Endothelial cell of umbilical vein (primary cell): ENCODE results near the gene ACTL8. TPM values are rescaled to one million over a fixed set of nuclear protein-coding genes. Genes with fewer than 3 reads are reported as not detected.

Source experiments
- BruUV-seq: library from RNA; stranded (reverse); fragments of 400-500 nt; replicated peaks from 2 replicates; lab custom pipeline; 2021; lab: Mats Ljungman, UMichigan
- CTCF ChIA-PET: fragments of 300-600, 350-600 bp; sonication (Branson Sonifier 250); formaldehyde crosslinking; loops from one replicate; lab custom pipeline; 2021; ENCODE audit warnings: antibody characterized with exemption, inconsistent platforms; lab: Charles Lee
- POLR2A ChIA-PET: fragments of 300-600, 350-600 bp; sonication (Branson Sonifier 250); formaldehyde crosslinking; loops from one replicate; lab custom pipeline; 2021; ENCODE audit warnings: antibody characterized with exemption, inconsistent platforms; lab: Charles Lee
- DNase-seq: peaks from one replicate; pipeline ENCODE4 v3.0.0-alpha.2; 2011; ENCODE audit warnings: low read depth, low spot score
- FAIRE-seq: peaks from 2 replicates; lab custom pipeline; 2011; peaks lifted over from hg19 to GRCh38; lab: Jason Lieb, UNC
- H2AFZ ChIP-seq: 2 replicates; pipeline ENCODE4 v1.6.0; 2012; ENCODE audit warnings: low read depth, low read length, control low read depth, inconsistent platforms
- H3K27ac ChIP-seq: 2 replicates; pipeline ENCODE4 v1.5.1; 2011; ENCODE audit warnings: low read depth, mild to moderate bottlenecking, control low read depth, low read length, moderate library complexity; ENCODE audit not compliant: insufficient read depth
- H3K27me3 ChIP-seq, 2 experiments: 2 replicates each; pipeline versions ENCODE4 v1.6.0 to v1.6.1; 2011; ENCODE audit warnings: low read length in 2 of 2, mixed read lengths in 1 of 2; ENCODE audit not compliant: control insufficient read depth in 2 of 2, insufficient read depth in 2 of 2
- H3K36me3 ChIP-seq, 2 experiments: 2 replicates in 1 of 2; 3 replicates in 1 of 2; pipeline ENCODE4 v1.5.1; 2011; ENCODE audit warnings: low read length in 2 of 2, mild to moderate bottlenecking in 1 of 2, moderate library complexity in 1 of 2; ENCODE audit not compliant: control insufficient read depth in 2 of 2, insufficient read depth in 2 of 2; ENCODE audit errors: extremely low read depth in 1 of 2
- H3K4me1 ChIP-seq: 3 replicates; pipeline ENCODE4 v1.5.1; 2011; ENCODE audit warnings: mild to moderate bottlenecking, low read length; ENCODE audit not compliant: control insufficient read depth, insufficient read depth; ENCODE audit errors: extremely low read depth
- H3K4me2 ChIP-seq: 2 replicates; pipeline ENCODE4 v1.6.1; 2011; ENCODE audit warnings: low read length, control low read depth, mixed read lengths; ENCODE audit not compliant: insufficient read depth
- H3K4me3 ChIP-seq, 3 experiments: fragments of 200-600 bp in 1 of 3; sonication (generic), shearing (Covaris generic) in 1 of 3; replicated peaks in 1 of 3; 2 replicates each; pipeline ENCODE4 v1.5.1; 2011 to 2016; ENCODE audit warnings: control low read depth in 3 of 3, low read length in 3 of 3, mild to moderate bottlenecking in 2 of 3, inconsistent platforms in 1 of 3, low read depth in 1 of 3, moderate library complexity in 1 of 3; ENCODE audit not compliant: insufficient read depth in 1 of 3
- H3K79me2 ChIP-seq: 2 replicates; pipeline ENCODE4 v1.6.0; 2012; ENCODE audit warnings: low read length, inconsistent platforms; ENCODE audit not compliant: control insufficient read depth, insufficient read depth
- H3K9ac ChIP-seq: replicated peaks from 2 replicates; pipeline ENCODE3; 2011; ENCODE audit warnings: low read length, control low read depth; ENCODE audit not compliant: insufficient read depth; ENCODE audit errors: extremely low read depth
- H3K9me1 ChIP-seq: replicated peaks from 3 replicates; pipeline ENCODE4 v1.6.0; 2011; ENCODE audit warnings: mild to moderate bottlenecking, low read length; ENCODE audit not compliant: control insufficient read depth, insufficient read depth; ENCODE audit errors: extremely low read depth
- H3K9me3 ChIP-seq: replicated peaks from 2 replicates; pipeline ENCODE4 v1.5.1; 2012; ENCODE audit warnings: low read length, inconsistent platforms; ENCODE audit not compliant: control insufficient read depth, insufficient read depth
- H4K20me1 ChIP-seq: replicated peaks from 2 replicates; pipeline ENCODE3; 2011; ENCODE audit warnings: mild to moderate bottlenecking, low read length; ENCODE audit not compliant: control insufficient read depth, insufficient read depth; ENCODE audit errors: extremely low read depth
- CTCF ChIP-seq, 2 donors: IDR thresholded peaks; 1 replicate in 1 of 2; 2 replicates in 1 of 2; pipeline ENCODE4 v1.5.1; 2011; ENCODE audit warnings: low read length in 2 of 2, mild to moderate bottlenecking in 2 of 2, moderate library complexity in 2 of 2, control low read depth in 1 of 2, inconsistent platforms in 1 of 2, low read depth in 1 of 2; ENCODE audit not compliant: insufficient read depth in 1 of 2; ENCODE audit errors: extremely low read depth in 1 of 2
- EZH2 ChIP-seq: IDR thresholded peaks from 2 replicates; pipeline ENCODE4 v1.6.1; 2012; ENCODE audit warnings: borderline replicate concordance, low read depth, mild to moderate bottlenecking, moderate library complexity, low read length, inconsistent platforms; ENCODE audit not compliant: severe bottlenecking
- FOS ChIP-seq: IDR thresholded peaks from 2 replicates; pipeline ENCODE4 v1.6.1; 2011; ENCODE audit warnings: mild to moderate bottlenecking, low read length, moderate library complexity, borderline replicate concordance; ENCODE audit not compliant: insufficient read depth
- GATA2 ChIP-seq: IDR thresholded peaks from 2 replicates; pipeline ENCODE4 v1.7.0; 2011; ENCODE audit warnings: low read depth, mild to moderate bottlenecking, moderate library complexity, mixed read lengths, low read length; ENCODE audit not compliant: insufficient read length, insufficient read depth
- JUN ChIP-seq: IDR thresholded peaks from 2 replicates; pipeline ENCODE4 v1.6.1; 2011; ENCODE audit warnings: borderline replicate concordance, low read depth; ENCODE audit not compliant: insufficient read length, insufficient read depth
- MAX ChIP-seq: IDR thresholded peaks from 2 replicates; pipeline ENCODE4 v1.6.1; 2011; ENCODE audit not compliant: insufficient read depth, insufficient read length
- MYC ChIP-seq: IDR thresholded peaks from one replicate; pipeline ENCODE4 v1.6.1; 2011; ENCODE audit warnings: mild to moderate bottlenecking, low read depth, low read length
- POLR2A ChIP-seq: IDR thresholded peaks from 2 replicates; pipeline ENCODE4 v1.6.1; 2012; ENCODE audit warnings: low read depth, mild to moderate bottlenecking, control low read depth, low read length
- POLR2AphosphoS5 ChIP-seq: IDR thresholded peaks from 2 replicates; pipeline ENCODE4 v1.6.1; 2012; ENCODE audit warnings: low read depth, mild to moderate bottlenecking, control low read depth, low read length, moderate library complexity; ENCODE audit not compliant: insufficient read depth
- dilution Hi-C: fragments of 300-500 bp; cut with MboI; formaldehyde crosslinking; loops from one replicate; pipeline ENCODE4 v1.15.0; 2019; ENCODE audit warnings: low sequenced_read_pairs; ENCODE audit not compliant: extremely low pct_ligation_motif_present
- intact Hi-C: fragments of 100-400 bp; cut with micrococcal nuclease; formaldehyde crosslinking; loops from one replicate; pipeline ENCODE4 v1.10.0; 2022
- polyA plus RNA-seq, 4 experiments: library from polyadenylated mRNA; depleted of rRNA in 3 of 4; stranded (reverse) in 3 of 4; unstranded in 1 of 4; fragments of >200 nt; gene quantifications; 2 replicates each; pipeline versions ENCODE4 v1.2.1 to v1.2.3, GENCODE V29; 2011 to 2012; ENCODE audit warnings: missing spikeins in 1 of 4
- total RNA-seq: library from RNA; stranded (reverse); gene quantifications from 2 replicates; pipeline ENCODE4 v1.2.3, GENCODE V29; 2021

Gene ACTL8
- total and polyA plus RNA-seq, 2 donors (not counting 3 experiments of a cell fraction or from before 2014, with no cell fraction given): not detected

GRCh38 chr1:17724150-17724549 lies 31.0 kb upstream of the ACTL8 start:
- Histone ChIP-seq H3K4me3 (no peak overlapping the region), H3K27ac (no peak overlapping the region), H3K36me3 (no peaks in the 10 kb centered on the region), H3K79me2 (no peaks in the 10 kb centered on the region), H3K4me1 (no peaks in the 10 kb centered on the region), H3K9me1 (no peaks in the 10 kb centered on the region), H3K9me3 (no peaks in the 10 kb centered on the region), H3K27me3 (no peaks in the 10 kb centered on the region), H3K9ac (no peak overlapping the region), H3K4me2 (no peak overlapping the region), H4K20me1 (no peaks in the 10 kb centered on the region), H2AFZ (no peak overlapping the region)
- dilution Hi-C loops: no loop called here
- no TSS peak for BruUV-seq
- FAIRE-seq (no peak), DNase-seq (no peak)
- CTCF ChIA-PET: no interaction called here
- POLR2A ChIA-PET: no interaction called here
- TF ChIP-seq MYC (no peak), JUN (no peak), MAX (no peak), GATA2 (no peak), POLR2AphosphoS5 (no peak), POLR2A (no peak), EZH2 (no peak), CTCF (IDR thresholded peaks at IDR 0.05; ENCODE audit: extremely low read depth in 1 of 2, insufficient read depth in 1 of 2, low read depth in 1 of 2, low read length in 2 of 2) (no peak), FOS (no peak)
- intact Hi-C loops: no loop called here
